HEK293 (cell line): Measurements from ENCODE around the gene C22orf39.

Source experiments
- CTCF ChIA-PET: fragments of 350-600 bp; formaldehyde crosslinking; extraction: SDS; loops from one replicate; lab custom pipeline; 2021; ENCODE audit warnings: antibody characterized with exemption; lab: Yijun Ruan, JAX
- POLR2A ChIA-PET: fragments of 300-600 bp; formaldehyde crosslinking; extraction: SDS; loops from one replicate; lab custom pipeline; 2020; ENCODE audit warnings: antibody characterized with exemption, inconsistent platforms; lab: Yijun Ruan, JAX
- H3K27ac ChIP-seq: fragments of 200-500 bp; sonication (Bioruptor generic); 2 replicates; pipeline ENCODE4 v1.5.1; 2014; ENCODE audit warnings: low read depth, low read length, control low read depth, inconsistent platforms; ENCODE audit errors: extremely low read depth
- H3K36me3 ChIP-seq, 2 experiments: fragments of 200-500 bp in 1 of 2; sonication (Bioruptor generic) in 1 of 2; 1 replicate in 1 of 2; 2 replicates in 1 of 2; pipeline ENCODE4 v1.5.1; 2014 to 2017; ENCODE audit warnings: inconsistent platforms in 2 of 2, low read length in 2 of 2; ENCODE audit not compliant: control insufficient read depth in 2 of 2, insufficient read depth in 1 of 2
- H3K4me1 ChIP-seq: fragments of 200-500 bp; sonication (Bioruptor generic); 2 replicates; pipeline ENCODE4 v1.5.1; 2014; ENCODE audit warnings: mild to moderate bottlenecking, low read length, inconsistent platforms; ENCODE audit not compliant: control insufficient read depth, insufficient read depth
- H3K4me3 ChIP-seq: 2 replicates; pipeline ENCODE4 v1.5.1; 2011; ENCODE audit warnings: low read depth, mild to moderate bottlenecking, control low read depth, low read length, moderate library complexity
- H3K9me3 ChIP-seq: fragments of 200-500 bp; sonication (Bioruptor generic); 2 replicates; pipeline ENCODE4 v1.5.1; 2014; ENCODE audit warnings: low read depth, low read length, inconsistent platforms; ENCODE audit not compliant: control insufficient read depth, insufficient read depth
- BCL11A ChIP-seq: fragments of 450-650 bp; formaldehyde crosslinking; IDR thresholded peaks from 2 replicates; pipeline ENCODE4 v1.5.1; 2016; ENCODE audit warnings: low read depth, missing biosample characterization, missing genetic modification characterization
- PRDM1 ChIP-seq: fragments of 450-650 bp; formaldehyde crosslinking; IDR thresholded peaks from 2 replicates; pipeline ENCODE4; 2016; ENCODE audit warnings: missing biosample characterization, missing genetic modification characterization
- ZBTB8A ChIP-seq: fragments of 450-650 bp; formaldehyde crosslinking; IDR thresholded peaks from 2 replicates; pipeline ENCODE4 v1.5.1; 2016; ENCODE audit warnings: missing biosample characterization, missing genetic modification characterization
- ZFP3 ChIP-seq: fragments of 450-650 bp; formaldehyde crosslinking; IDR thresholded peaks from 2 replicates; pipeline ENCODE4 v1.5.1; 2016; ENCODE audit warnings: low read depth, missing biosample characterization, missing genetic modification characterization
- ZFP41 ChIP-seq: fragments of 450-650 bp; formaldehyde crosslinking; IDR thresholded peaks from 2 replicates; pipeline ENCODE4 v1.5.1; 2016; ENCODE audit warnings: missing biosample characterization, missing genetic modification characterization, borderline replicate concordance
- ZNF10 ChIP-seq: fragments of 450-650 bp; formaldehyde crosslinking; IDR thresholded peaks from 2 replicates; pipeline ENCODE4 v1.5.1; 2017; ENCODE audit warnings: missing biosample characterization, missing genetic modification characterization
- ZNF266 ChIP-seq: fragments of 450-650 bp; formaldehyde crosslinking; IDR thresholded peaks from 2 replicates; pipeline ENCODE4 v1.5.1; 2016; ENCODE audit warnings: missing biosample characterization, missing genetic modification characterization, low read depth
- ZNF280D ChIP-seq: fragments of 450-650 bp; formaldehyde crosslinking; IDR thresholded peaks from 2 replicates; pipeline ENCODE4 v1.5.1; 2016; ENCODE audit warnings: missing biosample characterization, missing genetic modification characterization
- ZNF311 ChIP-seq: fragments of 450-650 bp; formaldehyde crosslinking; IDR thresholded peaks from 2 replicates; pipeline ENCODE4 v1.5.1; 2017; ENCODE audit warnings: missing biosample characterization, missing genetic modification characterization, borderline replicate concordance
- ZNF350 ChIP-seq: fragments of 450-650 bp; formaldehyde crosslinking; IDR thresholded peaks from 2 replicates; pipeline ENCODE4 v1.5.0; 2017; ENCODE audit warnings: missing biosample characterization, mild to moderate bottlenecking, missing genetic modification characterization
- ZNF423 ChIP-seq: fragments of 450-650 bp; formaldehyde crosslinking; IDR thresholded peaks from 2 replicates; pipeline ENCODE4 v1.5.1; 2016; ENCODE audit warnings: missing biosample characterization, missing genetic modification characterization
- ZNF558 ChIP-seq: fragments of 450-650 bp; formaldehyde crosslinking; IDR thresholded peaks from 2 replicates; pipeline ENCODE4 v1.5.1; 2016; ENCODE audit warnings: missing biosample characterization, missing genetic modification characterization
- ZNF610 ChIP-seq: fragments of 450-650 bp; formaldehyde crosslinking; IDR thresholded peaks from 2 replicates; pipeline ENCODE4 v1.5.1; 2016; ENCODE audit warnings: missing biosample characterization, missing genetic modification characterization, borderline replicate concordance
- ZNF654 ChIP-seq: fragments of 450-650 bp; formaldehyde crosslinking; IDR thresholded peaks from 2 replicates; pipeline ENCODE4 v1.5.1; 2016; ENCODE audit warnings: low read depth, missing biosample characterization, missing genetic modification characterization
- ZNF658 ChIP-seq: fragments of 450-650 bp; formaldehyde crosslinking; IDR thresholded peaks from 2 replicates; pipeline ENCODE4; 2016; ENCODE audit warnings: missing biosample characterization, missing genetic modification characterization
- ZNF664 ChIP-seq: fragments of 450-650 bp; formaldehyde crosslinking; IDR thresholded peaks from 2 replicates; pipeline ENCODE4 v1.5.1; 2016; ENCODE audit warnings: missing biosample characterization, missing genetic modification characterization
- ZNF692 ChIP-seq: fragments of 450-650 bp; formaldehyde crosslinking; IDR thresholded peaks from 2 replicates; pipeline ENCODE4 v1.5.1; 2016; ENCODE audit warnings: missing biosample characterization, missing genetic modification characterization
- ZNF830 ChIP-seq: fragments of 450-650 bp; IDR thresholded peaks from 2 replicates; pipeline ENCODE4 v1.5.0; 2018; ENCODE audit warnings: missing biosample characterization, missing genetic modification characterization, low read depth, mild to moderate bottlenecking, moderate library complexity
- ZSCAN16 ChIP-seq: fragments of 450-650 bp; formaldehyde crosslinking; IDR thresholded peaks from 2 replicates; pipeline ENCODE4 v1.5.1; 2016; ENCODE audit warnings: missing biosample characterization, missing genetic modification characterization
- ZXDB ChIP-seq: fragments of 450-650 bp; formaldehyde crosslinking; IDR thresholded peaks from 2 replicates; pipeline ENCODE4 v1.5.1; 2016; ENCODE audit warnings: missing biosample characterization, missing genetic modification characterization
- TF ChIP-seq, protein P1 (sequence below): fragments of 450-650 bp; formaldehyde crosslinking; IDR thresholded peaks from 2 replicates; pipeline ENCODE4 v1.5.1; 2016; ENCODE audit warnings: missing biosample characterization, missing genetic modification characterization
- TF ChIP-seq, protein P2 (sequence below): fragments of 450-650 bp; formaldehyde crosslinking; IDR thresholded peaks from 2 replicates; pipeline ENCODE4 v1.5.1; 2016; ENCODE audit warnings: missing biosample characterization, missing genetic modification characterization
- TF ChIP-seq, protein P3 (sequence below): fragments of 450-650 bp; formaldehyde crosslinking; IDR thresholded peaks from 2 replicates; pipeline ENCODE4 v1.5.1; 2016; ENCODE audit warnings: missing biosample characterization, missing genetic modification characterization, low read depth
- TF ChIP-seq, protein P4 (sequence below): fragments of 450-650 bp; formaldehyde crosslinking; optimal IDR thresholded peaks from 2 replicates; pipeline ENCODE3; 2016; ENCODE audit warnings: missing biosample characterization, mild to moderate bottlenecking, missing genetic modification characterization

C22orf39 gene

GRCh38 chr22:19446603-19447329 is 745 bp downstream of the C22orf39 start:
- Histone ChIP-seq H3K27ac (peak overlapping the region; percentile 78; the same call in 1 of the 2 replicates), H3K4me1 (no peaks in the 10 kb centered on the region), H3K36me3 (peaks cover 5 to 70% of the 10 kb centered on the region in 2 experiments; a peak in 2 of 3 replicates), H3K4me3 (peak overlapping the region; percentile 79), H3K9me3 (no peaks in the 10 kb centered on the region)
- no peak for TF ChIP-seq ZFP3 (tag by site-specific recombination)
- no peak for TF ChIP-seq BCL11A
- no peak for TF ChIP-seq ZNF692 (tag by site-specific recombination)
- TF ChIP-seq ZNF266 (tag by site-specific recombination), result no peak
- TF ChIP-seq, protein P1, sequence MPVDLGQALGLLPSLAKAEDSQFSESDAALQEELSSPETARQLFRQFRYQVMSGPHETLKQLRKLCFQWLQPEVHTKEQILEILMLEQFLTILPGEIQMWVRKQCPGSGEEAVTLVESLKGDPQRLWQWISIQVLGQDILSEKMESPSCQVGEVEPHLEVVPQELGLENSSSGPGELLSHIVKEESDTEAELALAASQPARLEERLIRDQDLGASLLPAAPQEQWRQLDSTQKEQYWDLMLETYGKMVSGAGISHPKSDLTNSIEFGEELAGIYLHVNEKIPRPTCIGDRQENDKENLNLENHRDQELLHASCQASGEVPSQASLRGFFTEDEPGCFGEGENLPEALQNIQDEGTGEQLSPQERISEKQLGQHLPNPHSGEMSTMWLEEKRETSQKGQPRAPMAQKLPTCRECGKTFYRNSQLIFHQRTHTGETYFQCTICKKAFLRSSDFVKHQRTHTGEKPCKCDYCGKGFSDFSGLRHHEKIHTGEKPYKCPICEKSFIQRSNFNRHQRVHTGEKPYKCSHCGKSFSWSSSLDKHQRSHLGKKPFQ (tag by site-specific recombination), result 0 out of 2 replicates have a peak, but pooled peaks have one; percentile 17
- TF ChIP-seq ZNF664 (tag by site-specific recombination), result no peak
- TF ChIP-seq, protein P2, sequence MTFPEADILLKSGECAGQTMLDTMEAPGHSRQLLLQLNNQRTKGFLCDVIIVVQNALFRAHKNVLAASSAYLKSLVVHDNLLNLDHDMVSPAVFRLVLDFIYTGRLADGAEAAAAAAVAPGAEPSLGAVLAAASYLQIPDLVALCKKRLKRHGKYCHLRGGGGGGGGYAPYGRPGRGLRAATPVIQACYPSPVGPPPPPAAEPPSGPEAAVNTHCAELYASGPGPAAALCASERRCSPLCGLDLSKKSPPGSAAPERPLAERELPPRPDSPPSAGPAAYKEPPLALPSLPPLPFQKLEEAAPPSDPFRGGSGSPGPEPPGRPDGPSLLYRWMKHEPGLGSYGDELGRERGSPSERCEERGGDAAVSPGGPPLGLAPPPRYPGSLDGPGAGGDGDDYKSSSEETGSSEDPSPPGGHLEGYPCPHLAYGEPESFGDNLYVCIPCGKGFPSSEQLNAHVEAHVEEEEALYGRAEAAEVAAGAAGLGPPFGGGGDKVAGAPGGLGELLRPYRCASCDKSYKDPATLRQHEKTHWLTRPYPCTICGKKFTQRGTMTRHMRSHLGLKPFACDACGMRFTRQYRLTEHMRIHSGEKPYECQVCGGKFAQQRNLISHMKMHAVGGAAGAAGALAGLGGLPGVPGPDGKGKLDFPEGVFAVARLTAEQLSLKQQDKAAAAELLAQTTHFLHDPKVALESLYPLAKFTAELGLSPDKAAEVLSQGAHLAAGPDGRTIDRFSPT (tag by site-specific recombination), result no peak
- no peak for TF ChIP-seq ZBTB8A
- TF ChIP-seq PRDM1 (tag by site-specific recombination), result no peak
- TF ChIP-seq ZNF658 (tag by site-specific recombination), result no peak
- no peak for TF ChIP-seq ZFP41 (tag by site-specific recombination)
- TF ChIP-seq ZSCAN16 (tag by site-specific recombination), result no peak
- TF ChIP-seq ZNF830, result no peak
- no peak for TF ChIP-seq ZNF423 (tag by site-specific recombination)
- no peak for TF ChIP-seq ZNF558 (tag by site-specific recombination)
- TF ChIP-seq, protein P3, sequence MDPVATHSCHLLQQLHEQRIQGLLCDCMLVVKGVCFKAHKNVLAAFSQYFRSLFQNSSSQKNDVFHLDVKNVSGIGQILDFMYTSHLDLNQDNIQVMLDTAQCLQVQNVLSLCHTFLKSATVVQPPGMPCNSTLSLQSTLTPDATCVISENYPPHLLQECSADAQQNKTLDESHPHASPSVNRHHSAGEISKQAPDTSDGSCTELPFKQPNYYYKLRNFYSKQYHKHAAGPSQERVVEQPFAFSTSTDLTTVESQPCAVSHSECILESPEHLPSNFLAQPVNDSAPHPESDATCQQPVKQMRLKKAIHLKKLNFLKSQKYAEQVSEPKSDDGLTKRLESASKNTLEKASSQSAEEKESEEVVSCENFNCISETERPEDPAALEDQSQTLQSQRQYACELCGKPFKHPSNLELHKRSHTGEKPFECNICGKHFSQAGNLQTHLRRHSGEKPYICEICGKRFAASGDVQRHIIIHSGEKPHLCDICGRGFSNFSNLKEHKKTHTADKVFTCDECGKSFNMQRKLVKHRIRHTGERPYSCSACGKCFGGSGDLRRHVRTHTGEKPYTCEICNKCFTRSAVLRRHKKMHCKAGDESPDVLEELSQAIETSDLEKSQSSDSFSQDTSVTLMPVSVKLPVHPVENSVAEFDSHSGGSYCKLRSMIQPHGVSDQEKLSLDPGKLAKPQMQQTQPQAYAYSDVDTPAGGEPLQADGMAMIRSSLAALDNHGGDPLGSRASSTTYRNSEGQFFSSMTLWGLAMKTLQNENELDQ (tag by site-specific recombination), result no peak
- TF ChIP-seq ZNF10, result no peak
- TF ChIP-seq ZXDB (tag by site-specific recombination), result no peak
- TF ChIP-seq ZNF350 (tag by site-specific recombination), result no peak
- TF ChIP-seq ZNF654, result 0 out of 2 replicates have a peak, but pooled peaks have one; percentile 2
- peak; percentile 52; the same call in 1 of the 2 replicates for TF ChIP-seq ZNF610 (tag by site-specific recombination)
- TF ChIP-seq, protein P4, sequence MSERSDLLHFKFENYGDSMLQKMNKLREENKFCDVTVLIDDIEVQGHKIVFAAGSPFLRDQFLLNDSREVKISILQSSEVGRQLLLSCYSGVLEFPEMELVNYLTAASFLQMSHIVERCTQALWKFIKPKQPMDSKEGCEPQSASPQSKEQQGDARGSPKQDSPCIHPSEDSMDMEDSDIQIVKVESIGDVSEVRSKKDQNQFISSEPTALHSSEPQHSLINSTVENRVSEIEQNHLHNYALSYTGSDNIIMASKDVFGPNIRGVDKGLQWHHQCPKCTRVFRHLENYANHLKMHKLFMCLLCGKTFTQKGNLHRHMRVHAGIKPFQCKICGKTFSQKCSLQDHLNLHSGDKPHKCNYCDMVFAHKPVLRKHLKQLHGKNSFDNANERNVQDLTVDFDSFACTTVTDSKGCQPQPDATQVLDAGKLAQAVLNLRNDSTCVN (tag by site-specific recombination), result no peak
- no peak for TF ChIP-seq ZNF311 (tag by site-specific recombination)
- peak; percentile 79; the same call in 1 of the 2 replicates for TF ChIP-seq ZNF280D
- ChIA-PET CTCF (interaction anchor here (0.7 kb wide), 1 partner anchor 183 kb away, joined by 3 read pairs; no protein-coding TSS in a partner anchor), POLR2A (interaction anchor here (1.0 to 2.2 kb wide), 6 partner anchors 12 to 268 kb away, joined by 3 to 13 read pairs (median 5); partner anchors contain the start of genes CDC45, HIRA, MRPL40 and SLC25A1)
